SU-DHL-6 (cell line): ENCODE data around the gene CPED1.

Source experiments
- H2AFZ ChIP-seq: fragments of 200-600 bp; sonication (generic); 2 replicates; pipeline ENCODE4 v1.6.1; 2014; ENCODE audit warnings: low read depth, mild to moderate bottlenecking, moderate library complexity, mixed read lengths, antibody characterized with exemption, low read length; ENCODE audit not compliant: severe bottlenecking
- H3F3A ChIP-seq: fragments of 200-600 bp; shearing (Covaris generic); 2 replicates; pipeline ENCODE4 v1.6.0; 2016; ENCODE audit warnings: antibody characterized with exemption, mild to moderate bottlenecking; ENCODE audit not compliant: insufficient read depth
- H3K27ac ChIP-seq: fragments of 200-600 bp; sonication (generic); 2 replicates; pipeline ENCODE4 v1.5.1; 2016; ENCODE audit warnings: low read depth, mild to moderate bottlenecking, low read length, moderate library complexity, mixed read lengths
- H3K27me3 ChIP-seq: fragments of 200-600 bp; sonication (generic), shearing (Covaris generic); 2 replicates; pipeline ENCODE4 v1.6.0; 2014; ENCODE audit warnings: mild to moderate bottlenecking, low read length
- H3K36me3 ChIP-seq: fragments of 200-600 bp; sonication (generic); 2 replicates; pipeline ENCODE4 v1.6.1; 2014; ENCODE audit warnings: mild to moderate bottlenecking, low read length, mixed read lengths
- H3K4me2 ChIP-seq: fragments of 300-600, 200-600 bp; shearing (Covaris generic), sonication (generic); 2 replicates; pipeline ENCODE4 v1.6.0; 2014; ENCODE audit warnings: low read length, low read depth, mild to moderate bottlenecking; ENCODE audit not compliant: poor library complexity, severe bottlenecking
- H3K4me3 ChIP-seq: fragments of 200-600 bp; sonication (generic); 2 replicates; pipeline ENCODE4 v1.5.1; 2014; ENCODE audit warnings: antibody characterized with exemption, low read length, mild to moderate bottlenecking, mixed read lengths; ENCODE audit not compliant: insufficient read depth, poor library complexity, severe bottlenecking
- H3K79me2 ChIP-seq: fragments of 200-600 bp; sonication (generic); 2 replicates; pipeline ENCODE4 v1.6.1; 2014; ENCODE audit warnings: mild to moderate bottlenecking, low read length, moderate library complexity; ENCODE audit not compliant: insufficient read depth
- H3K9ac ChIP-seq: fragments of 200-600 bp; sonication (generic); 2 replicates; pipeline ENCODE4 v1.7.0; 2014; ENCODE audit warnings: mild to moderate bottlenecking, low read length
- H3K9me2 ChIP-seq: fragments of 200-600 bp; sonication (generic); replicated peaks from 2 replicates; pipeline ENCODE4 v1.6.1; 2014; ENCODE audit warnings: low read length; ENCODE audit not compliant: insufficient read depth
- H3K9me3 ChIP-seq: fragments of 200-600 bp; sonication (generic); 2 replicates; pipeline ENCODE4 v1.6.1; 2014; ENCODE audit warnings: low read length, mixed read lengths; ENCODE audit not compliant: insufficient read depth
- H4K20me1 ChIP-seq: fragments of 200-600 bp; sonication (generic); 2 replicates; pipeline ENCODE4 v1.6.1; 2014; ENCODE audit warnings: low read depth, mild to moderate bottlenecking, antibody characterized with exemption, low read length, moderate library complexity, mixed read lengths
- EZH2phosphoT487 ChIP-seq: fragments of 200-600 bp; sonication (generic), shearing (Covaris generic); conservative IDR thresholded peaks from 2 replicates; pipeline ENCODE4 v1.6.1; 2018; ENCODE audit warnings: mild to moderate bottlenecking, antibody characterized with exemption, low read length, moderate library complexity, mixed read lengths
- TF ChIP-seq, protein P1 (sequence below): fragments of 200-600 bp; sonication (generic); IDR thresholded peaks from one replicate; pipeline ENCODE4 v1.5.1; 2017; ENCODE audit warnings: antibody characterized with exemption, mild to moderate bottlenecking, low read length, moderate library complexity; ENCODE audit not compliant: insufficient read depth, poor library complexity, severe bottlenecking

Gene CPED1

GRCh38 chr7:120947980-120948379 lies 40.5 kb upstream of the CPED1 start:
- no peaks in the 10 kb centered on the region for H3K9me2 ChIP-seq
- H2AFZ ChIP-seq = no peak overlapping the region
- no peak overlapping the region for H3K4me3 ChIP-seq
- H3K36me3 ChIP-seq = peaks cover 7% of the 10 kb centered on the region; the same call in 1 of the 2 replicates
- no peak overlapping the region for H3K4me2 ChIP-seq
- H3K79me2 ChIP-seq = peaks cover 20% of the 10 kb centered on the region
- no peak overlapping the region for H3K27ac ChIP-seq
- no peak overlapping the region for H3K9ac ChIP-seq
- H3F3A ChIP-seq = 0 out of 2 replicates have a peak, but pooled peaks cover 3% of the 10 kb centered on the region
- H3K9me3 ChIP-seq = no peaks in the 10 kb centered on the region
- no peaks in the 10 kb centered on the region for H3K27me3 ChIP-seq
- TF ChIP-seq, protein P1, sequence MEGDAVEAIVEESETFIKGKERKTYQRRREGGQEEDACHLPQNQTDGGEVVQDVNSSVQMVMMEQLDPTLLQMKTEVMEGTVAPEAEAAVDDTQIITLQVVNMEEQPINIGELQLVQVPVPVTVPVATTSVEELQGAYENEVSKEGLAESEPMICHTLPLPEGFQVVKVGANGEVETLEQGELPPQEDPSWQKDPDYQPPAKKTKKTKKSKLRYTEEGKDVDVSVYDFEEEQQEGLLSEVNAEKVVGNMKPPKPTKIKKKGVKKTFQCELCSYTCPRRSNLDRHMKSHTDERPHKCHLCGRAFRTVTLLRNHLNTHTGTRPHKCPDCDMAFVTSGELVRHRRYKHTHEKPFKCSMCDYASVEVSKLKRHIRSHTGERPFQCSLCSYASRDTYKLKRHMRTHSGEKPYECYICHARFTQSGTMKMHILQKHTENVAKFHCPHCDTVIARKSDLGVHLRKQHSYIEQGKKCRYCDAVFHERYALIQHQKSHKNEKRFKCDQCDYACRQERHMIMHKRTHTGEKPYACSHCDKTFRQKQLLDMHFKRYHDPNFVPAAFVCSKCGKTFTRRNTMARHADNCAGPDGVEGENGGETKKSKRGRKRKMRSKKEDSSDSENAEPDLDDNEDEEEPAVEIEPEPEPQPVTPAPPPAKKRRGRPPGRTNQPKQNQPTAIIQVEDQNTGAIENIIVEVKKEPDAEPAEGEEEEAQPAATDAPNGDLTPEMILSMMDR = no peak
- TF ChIP-seq EZH2phosphoT487 = no peak
- H4K20me1 ChIP-seq = no peaks in the 10 kb centered on the region

- Histone ChIP-seq H3K9me3 (no peaks in the 10 kb centered on the region), H3K9me2 (no peaks in the 10 kb centered on the region), H2AFZ (peak overlapping the region; percentile 85), H3F3A (0 out of 2 replicates have a peak, but pooled peaks cover 3% of the 10 kb centered on the region), H3K79me2 (peaks cover 21% of the 10 kb centered on the region), H3K36me3 (peaks cover 19% of the 10 kb centered on the region), H3K9ac (peak overlapping the region; percentile 61), H3K27ac (no peak overlapping the region), H3K27me3 (no peaks in the 10 kb centered on the region), H3K4me3 (peak overlapping the region; percentile 84), H4K20me1 (no peaks in the 10 kb centered on the region), H3K4me2 (peak overlapping the region; percentile 83)
- TF ChIP-seq, protein P1 = no peak
- TF ChIP-seq EZH2phosphoT487 = no peak
Measured at GRCh38 chr7:120949393-120949911, 39.1 kb upstream of the CPED1 start.

DNA sequence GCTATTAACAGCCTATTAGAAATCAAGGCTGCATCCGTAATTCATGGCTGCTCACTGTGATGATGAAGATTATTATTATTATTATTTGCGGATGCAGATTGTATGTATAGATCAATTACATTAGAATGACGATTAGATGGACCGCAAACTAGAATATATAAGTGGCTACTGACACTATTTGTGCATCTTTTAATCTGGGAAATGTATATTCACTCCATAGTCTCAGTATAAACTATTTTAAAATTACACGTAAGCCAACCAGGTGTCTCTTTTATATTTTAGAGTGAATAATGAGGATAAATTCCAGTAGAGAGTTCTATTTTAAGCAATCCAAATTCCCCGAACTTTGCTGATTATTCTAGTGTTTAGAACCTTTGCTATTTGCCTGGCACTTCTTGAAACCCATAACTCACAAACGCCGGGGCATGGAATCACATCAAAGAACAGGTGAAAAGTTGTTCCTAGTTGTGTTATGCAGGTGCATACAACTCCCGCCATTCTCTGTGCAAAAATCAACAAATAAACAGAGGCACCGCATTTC lies 38.4 kb upstream of the CPED1 start:
- TF ChIP-seq EZH2phosphoT487 = no peak
- TF ChIP-seq, protein P1 = no peak
- H3K27ac ChIP-seq = peak overlapping the region; percentile 21; the same call in 1 of the 2 replicates
- no peaks in the 10 kb centered on the region for H3K9me2 ChIP-seq
- peak overlapping the region; percentile 61 for H3K9ac ChIP-seq
- H3K79me2 ChIP-seq = peaks cover 21% of the 10 kb centered on the region
- H3K27me3 ChIP-seq = no peaks in the 10 kb centered on the region
- H3K4me3 ChIP-seq = peak overlapping the region; percentile 84
- no peaks in the 10 kb centered on the region for H3K9me3 ChIP-seq
- H3K36me3 ChIP-seq = peaks cover 22% of the 10 kb centered on the region
- peak overlapping the region; percentile 85 for H2AFZ ChIP-seq
- no peaks in the 10 kb centered on the region for H4K20me1 ChIP-seq
- H3K4me2 ChIP-seq = peak overlapping the region; percentile 83
- 0 out of 2 replicates have a peak, but pooled peaks cover 3% of the 10 kb centered on the region for H3F3A ChIP-seq
